Stimulated activated effector memory CD8-positive, alpha-beta T cell treated with anti-CD3 and anti-CD28 coated beads, Interleukin-12 subunit alpha, Interleukin-12 subunit beta, amount 100 ng/mL, for 72 hours (primary cell): Measurements from ENCODE around the gene RYR2.

ENCODE experiments used
- ATAC-seq: fragments of 150-1000 bp; cut with Tn5 transposase; 2 replicates; pipeline ENCODE4 v1.10.0; 2021
- DNase-seq, 2 donors: peaks; one replicate each; pipeline ENCODE4 v3.0.0; 2021 to 2022; ENCODE audit warnings: low spot score in 2 of 2
- H3K27ac Mint-ChIP-seq: one replicate; pipeline ENCODE4 v1.8.0; 2022; ENCODE audit warnings: mild to moderate bottlenecking, mixed read lengths
- H3K36me3 Mint-ChIP-seq: one replicate; pipeline ENCODE4 v1.8.0; 2022; ENCODE audit warnings: mild to moderate bottlenecking, mixed read lengths
- H3K4me1 Mint-ChIP-seq: one replicate; pipeline ENCODE4 v1.8.0; 2022; ENCODE audit warnings: mixed read lengths
- H3K4me3 Mint-ChIP-seq: one replicate; pipeline ENCODE4 v1.8.0; 2022; ENCODE audit warnings: mild to moderate bottlenecking, mixed read lengths
- H3K9me3 Mint-ChIP-seq: one replicate; pipeline ENCODE4 v1.8.0; 2022; ENCODE audit warnings: mixed read lengths

RYR2 gene

DNA sequence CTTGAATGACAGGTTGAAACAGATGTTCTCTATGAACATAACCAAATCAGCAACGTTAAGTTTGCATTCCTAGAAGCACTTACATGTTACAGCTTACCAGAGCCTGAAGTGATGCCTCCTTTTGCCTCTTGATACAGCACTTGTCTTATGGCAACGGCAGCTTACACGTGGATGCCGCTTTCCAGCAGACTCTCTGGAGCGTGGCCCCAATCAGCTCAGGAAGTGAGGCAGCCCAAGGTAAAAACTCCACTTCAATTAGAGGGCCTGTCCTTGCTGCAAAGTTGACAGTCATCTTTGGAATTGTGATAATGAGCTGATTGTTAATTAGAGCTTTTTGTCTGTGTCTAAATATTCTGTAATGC, 345.1 kb downstream of the RYR2 start:
- no peak overlapping the region for H3K4me3 Mint-ChIP-seq
- ATAC-seq (no peak), DNase-seq (no peak)
- no peaks in the 10 kb centered on the region for H3K9me3 Mint-ChIP-seq
- no peaks in the 10 kb centered on the region for H3K36me3 Mint-ChIP-seq
- no peak overlapping the region for H3K27ac Mint-ChIP-seq
- H3K4me1 Mint-ChIP-seq: no peaks in the 10 kb centered on the region

DNA sequence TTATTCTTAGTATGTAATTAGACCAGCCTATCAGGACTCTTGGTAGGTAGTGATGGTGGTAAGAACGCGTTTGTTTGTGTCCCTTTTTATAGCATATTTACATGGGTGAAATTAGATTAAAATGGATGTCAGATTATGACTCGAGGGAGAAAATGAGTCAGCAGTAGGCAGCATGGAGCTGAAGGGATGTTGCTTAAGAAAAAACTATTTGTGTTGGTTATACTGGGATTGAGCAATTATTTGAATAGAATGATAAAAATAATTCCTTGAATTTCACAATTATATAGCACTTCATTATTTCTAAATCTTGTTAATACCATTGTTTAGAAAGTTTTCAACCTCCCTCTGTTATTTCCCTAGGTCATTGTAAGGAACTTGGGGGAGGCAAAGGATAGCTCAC, 348.8 kb downstream of the RYR2 start:
- Mint-ChIP-seq H3K9me3 (no peaks in the 10 kb centered on the region), H3K4me3 (no peak overlapping the region), H3K4me1 (no peaks in the 10 kb centered on the region), H3K27ac (no peak overlapping the region), H3K36me3 (no peaks in the 10 kb centered on the region)
- ATAC-seq (no peak), DNase-seq (no peak)

DNA sequence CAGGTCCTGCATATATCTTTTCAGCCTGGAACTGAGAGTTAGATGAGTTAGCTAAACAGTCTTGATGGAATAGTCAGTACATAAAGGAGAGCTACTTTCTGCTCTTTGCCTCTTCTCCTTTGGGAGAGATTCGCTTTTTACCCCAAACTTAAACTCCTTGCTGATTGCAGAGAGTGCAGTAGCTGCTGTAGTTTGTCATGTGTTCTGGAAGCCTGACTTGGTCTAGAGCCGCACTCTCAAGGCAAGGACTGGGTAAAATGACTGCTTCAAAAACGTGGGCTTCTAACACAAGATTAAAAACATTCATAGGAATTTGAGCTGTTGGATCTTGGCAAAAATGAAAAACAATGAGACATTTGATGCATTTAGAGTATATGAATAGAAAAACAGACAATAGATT, 351.6 kb downstream of the RYR2 start:
- Mint-ChIP-seq H3K4me3 (no peak overlapping the region), H3K9me3 (no peaks in the 10 kb centered on the region), H3K27ac (no peak overlapping the region), H3K4me1 (no peaks in the 10 kb centered on the region), H3K36me3 (no peaks in the 10 kb centered on the region)
- DNase-seq (no peak), ATAC-seq (no peak)

DNA sequence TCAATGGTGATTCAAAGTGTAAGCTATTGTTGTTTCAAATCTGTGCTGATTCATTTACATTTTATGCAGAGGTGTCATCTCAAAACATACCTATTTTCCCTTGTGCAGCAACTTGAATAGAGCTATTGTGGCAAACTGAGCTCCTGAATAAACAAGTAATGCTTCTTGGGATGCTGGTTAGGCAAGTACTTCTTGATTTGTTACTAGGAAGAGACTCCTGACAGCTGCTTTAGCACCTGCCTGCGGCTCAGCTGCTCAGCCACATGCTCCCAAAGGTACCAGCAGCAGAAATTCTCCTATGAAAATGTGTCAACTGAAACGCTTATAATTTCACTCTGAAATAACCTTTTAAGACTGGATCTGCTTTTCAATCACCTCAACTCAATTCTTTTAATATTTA, 352.3 kb downstream of the RYR2 start:
- DNase-seq: no peak
- Mint-ChIP-seq H3K4me1 (no peaks in the 10 kb centered on the region), H3K36me3 (no peaks in the 10 kb centered on the region), H3K27ac (no peak overlapping the region), H3K9me3 (no peaks in the 10 kb centered on the region), H3K4me3 (no peak overlapping the region)
- ATAC-seq: no peak

DNA sequence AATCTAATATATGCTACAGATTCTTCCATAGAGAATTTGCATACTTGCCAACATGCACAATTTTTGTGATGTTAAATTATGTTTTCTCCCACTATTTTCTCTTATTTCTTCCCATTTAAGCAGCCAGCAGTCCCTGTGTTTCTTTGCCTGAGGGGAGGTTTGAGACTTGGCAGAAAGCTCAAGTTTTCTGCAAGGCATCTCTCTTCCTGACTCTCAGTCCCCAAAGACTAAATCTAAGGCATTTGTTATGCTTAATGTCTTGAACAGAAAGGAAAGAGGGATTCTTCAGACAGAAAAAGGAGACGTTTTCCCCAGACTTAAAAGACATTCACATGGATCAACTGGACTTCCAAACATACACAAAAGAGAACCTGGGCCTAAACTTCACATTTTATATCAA, 354.4 kb downstream of the RYR2 start:
- H3K4me3 Mint-ChIP-seq: no peak overlapping the region
- no peaks in the 10 kb centered on the region for H3K36me3 Mint-ChIP-seq
- peaks cover 5% of the 10 kb centered on the region for H3K9me3 Mint-ChIP-seq
- ATAC-seq: no peak
- H3K4me1 Mint-ChIP-seq: no peaks in the 10 kb centered on the region
- no peak for DNase-seq
- H3K27ac Mint-ChIP-seq: no peak overlapping the region

DNA sequence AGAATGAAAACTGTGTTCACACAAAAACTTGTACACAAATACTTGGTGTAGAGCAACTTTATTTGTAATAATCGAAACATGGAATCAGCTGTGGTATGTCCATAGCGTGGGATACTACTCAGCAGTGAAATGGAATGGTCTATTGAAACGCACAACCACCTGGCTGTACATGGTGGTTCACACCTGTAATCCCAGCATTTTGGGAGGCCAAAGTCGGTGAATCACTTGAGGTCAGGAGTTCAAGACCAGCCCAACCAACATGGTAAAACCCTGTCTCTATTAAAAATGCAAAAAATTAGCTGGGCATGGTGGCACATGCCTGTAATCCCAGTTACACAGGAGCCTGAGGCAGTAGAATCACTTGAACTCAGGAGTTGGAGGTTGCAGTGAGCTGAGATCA, 356.8 kb downstream of the RYR2 start:
- H3K4me1 Mint-ChIP-seq: no peaks in the 10 kb centered on the region
- H3K4me3 Mint-ChIP-seq: no peak overlapping the region
- DNase-seq: no peak
- no peak for ATAC-seq
- H3K36me3 Mint-ChIP-seq: no peaks in the 10 kb centered on the region
- peaks cover 19% of the 10 kb centered on the region for H3K9me3 Mint-ChIP-seq
- no peak overlapping the region for H3K27ac Mint-ChIP-seq

DNA sequence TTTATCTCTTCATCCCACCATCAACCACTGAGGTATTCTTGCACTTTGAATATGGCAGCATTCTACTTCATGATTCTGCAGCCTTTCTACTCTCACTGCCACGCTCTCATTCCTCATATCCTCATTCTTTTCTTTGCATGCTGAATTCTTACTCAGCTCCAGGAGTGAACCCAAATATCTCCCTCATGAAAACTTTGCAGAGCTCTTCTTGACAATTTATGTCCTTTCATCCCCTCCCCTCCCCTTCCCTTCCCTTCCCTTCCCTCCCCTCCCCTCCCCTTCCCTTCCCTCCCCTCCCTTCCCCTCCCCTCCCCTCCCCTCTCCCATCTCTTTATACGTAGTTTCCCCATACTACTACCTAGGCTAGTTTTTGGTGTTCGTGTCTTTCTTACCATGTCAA, 363.9 kb downstream of the RYR2 start:
- Mint-ChIP-seq H3K4me1 (no peaks in the 10 kb centered on the region), H3K4me3 (no peak overlapping the region), H3K36me3 (no peaks in the 10 kb centered on the region), H3K27ac (no peak overlapping the region), H3K9me3 (peaks cover 14% of the 10 kb centered on the region)
- ATAC-seq (no peak), DNase-seq (no peak)

DNA sequence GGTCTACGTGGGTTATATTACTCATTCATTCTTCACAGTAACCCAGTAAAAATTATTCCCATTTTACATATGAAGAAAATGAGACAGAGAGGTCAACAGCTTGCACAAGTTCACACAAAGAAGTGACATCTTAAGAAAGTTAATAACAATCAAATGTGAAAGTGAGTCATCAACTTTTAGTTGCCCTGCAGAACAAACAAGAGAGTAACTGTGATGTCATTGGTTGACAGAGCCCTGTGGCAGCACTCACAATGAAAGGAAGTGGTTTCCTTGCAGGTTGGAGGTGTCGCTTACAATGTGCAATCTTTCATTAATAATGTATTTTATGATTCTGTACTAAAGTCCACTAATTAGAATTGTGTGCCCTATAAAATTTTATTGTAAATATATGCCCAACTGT, 369.6 kb downstream of the RYR2 start:
- ATAC-seq (peak; percentile 100), DNase-seq (no peak)
- Mint-ChIP-seq H3K36me3 (no peaks in the 10 kb centered on the region), H3K4me3 (no peak overlapping the region), H3K9me3 (peaks cover 4% of the 10 kb centered on the region), H3K4me1 (no peaks in the 10 kb centered on the region), H3K27ac (no peak overlapping the region)

DNA sequence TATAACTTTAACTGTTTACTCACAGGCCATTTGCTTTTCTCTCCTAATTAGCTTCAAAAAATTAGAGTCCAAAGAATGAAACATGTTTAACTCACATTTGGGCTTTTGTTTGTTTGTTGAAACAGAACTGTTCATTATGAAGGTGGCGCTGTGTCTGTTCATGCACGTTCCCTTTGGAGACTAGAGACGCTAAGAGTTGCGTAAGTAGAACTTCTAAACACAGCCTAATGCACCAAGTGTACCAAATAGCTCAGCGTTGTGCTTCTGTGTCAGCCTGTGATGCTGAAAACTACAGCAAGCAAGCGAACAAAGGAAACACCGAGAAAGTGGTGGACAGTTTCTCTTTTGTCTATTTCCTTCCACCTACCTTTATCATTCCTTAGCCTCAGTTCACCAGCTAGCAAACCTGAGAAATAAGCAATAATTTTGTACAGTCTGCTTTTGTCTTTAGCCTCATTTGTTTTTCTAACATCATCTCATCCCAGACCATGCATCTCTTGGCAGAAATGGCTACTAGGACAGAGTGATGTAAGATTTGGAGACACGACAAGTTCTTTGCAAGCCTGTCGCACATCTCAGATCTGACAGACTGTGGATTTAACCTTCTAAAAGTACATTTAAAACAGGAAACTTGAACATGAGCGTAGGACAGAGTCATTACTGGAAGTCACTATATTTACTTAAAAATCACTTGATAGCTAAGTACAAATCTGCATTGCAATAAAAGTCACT, 375.1 kb downstream of the RYR2 start:
- DNase-seq: no peak
- no peak overlapping the region for H3K27ac Mint-ChIP-seq
- ATAC-seq: no peak
- no peak overlapping the region for H3K4me3 Mint-ChIP-seq
- peaks cover 4% of the 10 kb centered on the region for H3K9me3 Mint-ChIP-seq
- H3K4me1 Mint-ChIP-seq: no peaks in the 10 kb centered on the region
- H3K36me3 Mint-ChIP-seq: no peaks in the 10 kb centered on the region

DNA sequence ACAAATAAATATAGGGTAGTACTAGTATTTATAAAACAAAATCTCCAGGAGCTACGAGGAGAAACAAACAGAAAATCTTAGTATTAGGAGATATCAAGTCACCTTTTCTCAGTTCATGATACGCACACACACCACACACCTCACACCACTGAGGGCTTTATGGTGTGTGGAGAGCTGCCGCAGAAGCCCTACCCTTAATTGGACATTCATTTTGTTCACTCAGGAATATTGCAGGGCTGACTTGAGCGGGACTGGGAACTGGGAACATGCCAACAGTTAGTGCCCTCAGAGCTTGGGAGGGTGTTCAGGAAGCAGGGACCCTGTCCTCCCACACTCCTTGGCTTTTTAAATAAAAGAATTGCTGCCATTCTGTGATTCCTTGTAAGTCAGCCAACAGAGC, 386.8 kb downstream of the RYR2 start:
- no peak overlapping the region for H3K27ac Mint-ChIP-seq
- H3K4me1 Mint-ChIP-seq: no peaks in the 10 kb centered on the region
- H3K36me3 Mint-ChIP-seq: no peaks in the 10 kb centered on the region
- no peak for DNase-seq
- ATAC-seq: no peak
- no peak overlapping the region for H3K4me3 Mint-ChIP-seq
- H3K9me3 Mint-ChIP-seq: no peaks in the 10 kb centered on the region

DNA sequence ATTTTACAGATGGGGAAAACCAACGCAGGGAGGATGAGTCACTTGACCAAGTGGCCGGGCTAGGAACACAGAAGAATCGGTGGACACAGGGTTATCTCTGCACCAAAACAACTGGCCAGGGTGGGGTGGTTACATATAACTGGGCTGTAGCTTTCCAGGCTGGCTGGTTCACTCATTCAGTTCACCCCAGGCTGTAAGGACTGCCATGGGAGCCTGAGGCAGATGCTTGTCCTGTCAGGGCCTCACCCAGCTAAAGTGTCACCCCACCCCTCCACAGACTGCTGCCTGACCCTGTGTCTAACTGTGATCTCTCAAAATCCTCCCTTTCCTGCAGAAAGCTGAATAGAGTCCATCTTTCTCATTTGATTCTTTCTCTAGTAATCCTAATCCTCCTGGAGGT, 387.3 kb downstream of the RYR2 start:
- H3K27ac Mint-ChIP-seq: no peak overlapping the region
- no peaks in the 10 kb centered on the region for H3K9me3 Mint-ChIP-seq
- no peaks in the 10 kb centered on the region for H3K4me1 Mint-ChIP-seq
- no peaks in the 10 kb centered on the region for H3K36me3 Mint-ChIP-seq
- no peak overlapping the region for H3K4me3 Mint-ChIP-seq
- no peak for DNase-seq
- peak; percentile 32 for ATAC-seq

DNA sequence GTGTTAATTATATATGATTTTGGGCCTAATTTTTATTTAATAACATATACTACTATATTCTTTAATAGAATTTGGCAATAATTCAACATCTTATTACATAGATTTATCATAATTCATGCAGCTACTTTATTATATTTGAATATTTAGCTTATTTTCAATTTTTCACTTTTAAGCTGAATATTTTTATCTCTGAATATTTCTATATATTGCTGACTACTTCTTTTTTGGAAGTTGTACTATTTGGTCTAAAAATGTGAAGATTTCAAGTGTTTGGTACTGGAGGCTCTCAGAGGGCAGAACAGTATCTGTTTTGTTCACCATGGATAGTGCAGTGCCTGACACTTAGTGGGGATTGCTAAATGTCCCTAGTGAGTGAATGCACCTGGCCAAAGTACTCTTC, 389.5 kb downstream of the RYR2 start:
- H3K4me1 Mint-ChIP-seq: no peaks in the 10 kb centered on the region

DNA sequence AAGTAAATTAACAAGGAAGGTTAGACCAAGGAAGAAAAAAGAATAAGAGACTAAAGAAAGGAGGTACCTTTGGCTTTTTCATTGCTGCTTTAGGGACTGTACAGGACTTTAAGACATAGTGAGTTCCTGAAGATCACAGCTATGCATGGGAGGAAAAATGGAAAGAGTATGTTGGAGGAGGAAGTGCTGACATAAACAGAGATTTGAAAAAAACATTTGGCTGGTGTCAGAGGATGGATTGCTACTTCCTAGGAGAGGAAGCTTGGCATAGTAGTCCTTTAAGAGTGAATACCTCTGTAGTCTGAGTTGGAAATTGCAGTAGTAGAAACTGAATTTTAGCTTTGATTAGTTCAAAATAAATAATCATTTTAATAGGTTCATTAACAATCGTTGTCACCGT, 398.4 kb downstream of the RYR2 start:
- Mint-ChIP-seq H3K27ac (no peak overlapping the region), H3K4me3 (no peak overlapping the region), H3K36me3 (no peaks in the 10 kb centered on the region), H3K9me3 (peaks cover 3% of the 10 kb centered on the region), H3K4me1 (peaks cover 7% of the 10 kb centered on the region)
- ATAC-seq (no peak), DNase-seq (no peak)

More for the DNA sequence above, 389.5 kb downstream of the RYR2 start:
- Mint-ChIP-seq H3K4me3 (no peak overlapping the region), H3K36me3 (no peaks in the 10 kb centered on the region), H3K9me3 (no peaks in the 10 kb centered on the region), H3K27ac (no peak overlapping the region)
- ATAC-seq (no peak), DNase-seq (no peak)

DNA sequence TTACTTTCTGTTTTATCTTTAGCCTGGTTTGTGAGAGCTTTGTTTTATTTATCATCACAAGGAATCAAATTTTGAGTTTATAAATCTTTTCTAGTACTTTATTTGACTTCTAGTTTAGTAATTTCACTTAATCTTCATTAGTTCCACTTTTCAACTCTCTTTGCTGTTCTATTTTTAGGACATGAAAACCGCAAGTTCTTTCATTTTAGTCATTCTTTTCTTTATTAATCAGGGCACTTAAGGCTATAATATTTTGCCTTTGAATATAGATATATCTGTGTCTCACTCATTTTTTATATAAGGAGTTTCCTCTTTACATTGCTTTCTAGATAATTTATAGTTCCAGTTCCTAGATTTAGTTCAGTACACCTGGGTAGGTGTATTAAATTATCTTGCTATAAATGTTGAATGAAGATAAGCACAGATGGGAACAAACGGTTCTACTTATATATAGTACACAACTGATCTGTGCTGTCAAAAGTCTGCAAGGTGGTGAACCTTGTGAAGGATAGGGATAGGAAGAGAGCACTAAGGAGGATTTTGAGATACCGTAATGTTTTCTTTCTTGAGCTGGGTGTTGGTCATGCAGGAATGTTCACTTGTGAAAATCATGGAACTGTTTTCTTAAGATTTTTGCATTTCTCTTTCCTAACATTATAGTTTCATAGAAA, 402.3 kb downstream of the RYR2 start:
- DNase-seq (no peak), ATAC-seq (no peak)
- Mint-ChIP-seq H3K4me3 (no peak overlapping the region), H3K27ac (no peak overlapping the region), H3K36me3 (no peaks in the 10 kb centered on the region), H3K4me1 (peaks cover 7% of the 10 kb centered on the region), H3K9me3 (peaks cover 3% of the 10 kb centered on the region)

DNA sequence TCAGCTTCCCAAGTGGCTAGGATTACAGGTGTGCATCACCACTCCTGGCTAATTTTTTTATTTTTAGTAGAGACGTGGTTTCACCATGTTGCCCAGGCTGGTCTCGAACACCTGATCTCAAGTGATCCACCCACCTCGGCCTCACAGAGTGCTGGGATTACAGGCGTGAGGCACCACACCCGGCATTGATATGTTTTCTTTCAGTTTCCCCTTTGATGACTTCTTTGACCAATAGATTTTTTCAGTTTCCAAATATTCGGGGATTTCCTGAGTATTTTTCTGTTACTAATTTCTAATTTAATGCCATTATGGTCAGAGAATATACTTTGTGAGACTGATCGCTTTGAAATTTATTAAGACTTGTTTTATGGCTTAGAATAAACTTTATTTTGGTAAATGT, 406.1 kb downstream of the RYR2 start:
- Mint-ChIP-seq H3K36me3 (no peaks in the 10 kb centered on the region), H3K27ac (no peak overlapping the region), H3K4me3 (no peak overlapping the region), H3K4me1 (peaks cover 7% of the 10 kb centered on the region), H3K9me3 (peaks cover 3% of the 10 kb centered on the region)
- DNase-seq (no peak), ATAC-seq (no peak)

DNA sequence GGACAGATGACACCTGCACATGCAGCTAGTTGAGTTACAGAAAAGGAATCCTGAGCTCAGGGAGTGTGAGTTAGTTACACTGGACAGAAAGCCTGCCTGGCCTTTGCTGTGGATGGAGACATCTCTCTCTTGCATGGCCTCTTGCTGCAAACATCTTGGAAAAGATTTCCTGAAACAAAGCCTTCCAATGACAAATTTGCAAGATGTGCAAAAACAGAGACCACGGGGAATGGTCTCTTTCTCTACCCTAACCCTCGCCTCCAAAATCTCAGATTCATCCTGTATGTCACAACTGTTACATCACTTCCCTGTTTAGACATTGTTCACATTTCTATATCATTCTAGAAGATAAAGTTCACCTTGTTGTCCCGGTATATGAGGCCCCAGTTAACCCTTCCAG, 415.6 kb downstream of the RYR2 start:
- DNase-seq: no peak
- Mint-ChIP-seq H3K4me3 (no peak overlapping the region), H3K36me3 (no peaks in the 10 kb centered on the region), H3K27ac (no peak overlapping the region), H3K9me3 (no peaks in the 10 kb centered on the region), H3K4me1 (no peaks in the 10 kb centered on the region)
- no peak for ATAC-seq
